T-cell (primary cell): ENCODE data around the gene OSBPL3. TPM values are rescaled to one million over a fixed set of nuclear protein-coding genes. Genes with fewer than 3 reads are reported as not detected.

ENCODE experiments used
- ATAC-seq, 4 experiments: fragments of 200-7000 bp in 3 of 4; fragments of 150-1000 bp in 1 of 4; cut with Tn5 transposase; replicated peaks in 1 of 4; 1 replicate in 3 of 4; 2 replicates in 1 of 4; pipeline ENCODE4 v1.10.0; 2021; ENCODE audit warnings: moderate library complexity in 3 of 4, mild to moderate bottlenecking in 2 of 4, moderate number of reproducible peaks in 1 of 4
- CTCF ChIA-PET, 2 donors: fragments of 300-600 bp; sonication (Branson Sonifier 250); formaldehyde crosslinking; loops; one replicate each; lab custom pipeline; 2022; ENCODE audit warnings: antibody characterized with exemption in 2 of 2; lab: Charles Lee
- POLR2A ChIA-PET, 2 donors: fragments of 300-600 bp; sonication (Branson Sonifier 250); formaldehyde crosslinking; loops; one replicate each; lab custom pipeline; 2022; ENCODE audit warnings: antibody characterized with exemption in 2 of 2; lab: Charles Lee
- DNase-seq, 35 experiments: peaks; one replicate each; pipeline versions ENCODE4 v3.0.0 to v3.0.0-alpha.2; 2013 to 2023
- H3K27ac ChIP-seq: one replicate; pipeline ENCODE4 v1.5.1; 2013; ENCODE audit warnings: low read length
- H3K27me3 ChIP-seq, 2 experiments: replicated peaks in 1 of 2; 1 replicate in 1 of 2; 2 replicates in 1 of 2; pipeline versions ENCODE4 v1.6.1 to v1.7.0; 2013; ENCODE audit warnings: low read length in 1 of 2, mixed read lengths in 1 of 2; ENCODE audit not compliant: control insufficient read depth in 2 of 2, insufficient read depth in 2 of 2; ENCODE audit errors: extremely low read depth in 1 of 2
- H3K36me3 ChIP-seq, 2 donors: 1 replicate in 1 of 2; 2 replicates in 1 of 2; pipeline versions ENCODE4 v1.6.1 to v1.7.0; 2013; ENCODE audit warnings: low read length in 1 of 2; ENCODE audit not compliant: control insufficient read depth in 2 of 2, insufficient read depth in 1 of 2; ENCODE audit errors: extremely low read depth in 1 of 2
- H3K4me1 ChIP-seq, 2 experiments: 1 replicate in 1 of 2; 2 replicates in 1 of 2; pipeline versions ENCODE4 v1.6.1 to v1.7.0; 2013; ENCODE audit warnings: low read length in 2 of 2, mixed read lengths in 1 of 2; ENCODE audit not compliant: insufficient read depth in 2 of 2, control insufficient read depth in 1 of 2; ENCODE audit errors: extremely low read depth in 1 of 2
- H3K4me3 ChIP-seq, 2 donors: 1 replicate in 1 of 2; 2 replicates in 1 of 2; pipeline versions ENCODE4 v1.5.1 to v1.7.0; 2013; ENCODE audit warnings: mild to moderate bottlenecking in 2 of 2, low read length in 1 of 2, moderate library complexity in 1 of 2; ENCODE audit not compliant: control insufficient read depth in 1 of 2; ENCODE audit errors: extremely low read depth in 1 of 2
- H3K9me3 ChIP-seq: 2 replicates; pipeline ENCODE4 v1.7.0; 2013
- H3K27ac Mint-ChIP-seq, 2 donors: one replicate each; pipeline ENCODE4 v1.8.0; 2020 to 2021; ENCODE audit warnings: mild to moderate bottlenecking in 2 of 2, mixed read lengths in 2 of 2
- H3K27me3 Mint-ChIP-seq, 2 donors: one replicate each; pipeline ENCODE4 v1.8.0; 2021 to 2022; ENCODE audit warnings: mixed read lengths in 2 of 2
- H3K36me3 Mint-ChIP-seq: one replicate; pipeline ENCODE4 v1.8.0; 2021; ENCODE audit warnings: mixed read lengths
- H3K4me1 Mint-ChIP-seq, 3 donors: one replicate each; pipeline ENCODE4 v1.8.0; 2020 to 2022; ENCODE audit warnings: mixed read lengths in 3 of 3, mild to moderate bottlenecking in 1 of 3
- H3K4me3 Mint-ChIP-seq, 3 donors: one replicate each; pipeline ENCODE4 v1.8.0; 2020 to 2022; ENCODE audit warnings: mild to moderate bottlenecking in 3 of 3, mixed read lengths in 3 of 3, moderate library complexity in 3 of 3
- H3K9me3 Mint-ChIP-seq, 3 donors: one replicate each; pipeline ENCODE4 v1.8.0; 2020 to 2022; ENCODE audit warnings: mixed read lengths in 3 of 3
- WGBS: methylation state at CpG from one replicate; pipeline ENCODE4 v1.1.5; 2013; ENCODE audit warnings: missing lambda C conversion rate; ENCODE audit not compliant: insufficient coverage; 5-methylcytosine and 5-hydroxymethylcytosine counted together
- total RNA-seq, 35 experiments: library from RNA in 6 of 35; stranded (reverse) in 6 of 35; fragments of 120-200 nt in 1 of 35; gene quantifications; one replicate each; pipeline versions ENCODE4 v1.2.1 to v1.2.4 and lab custom pipeline; 2013 to 2026

Gene OSBPL3
- total RNA-seq, 5 donors from 2014 or later (not counting 1 experiment from before 2014, with no cell fraction given) = 30.2 to 62.7 (median 54.7) TPM

GRCh38 chr7:24788961-24789576 is 190.9 kb downstream of the OSBPL3 start:
- WGBS = 100% methylated on average over 5 of the region's 10 CpGs
- H3K36me3 Mint-ChIP-seq = peaks cover 7% of the 10 kb centered on the region
- H3K9me3 Mint-ChIP-seq = peaks cover 0 to 1% (median 0%) of the 10 kb centered on the region in 3 donors
- no peaks in the 10 kb centered on the region for H3K36me3 ChIP-seq
- no peak for ATAC-seq
- ChIA-PET CTCF (no interaction called here), POLR2A (no interaction called here)
- H3K4me1 ChIP-seq = peaks cover 0 to under 1% of the 10 kb centered on the region in 2 experiments
- no peak for DNase-seq
- no peak overlapping the region for H3K27ac ChIP-seq
- peaks cover 4% of the 10 kb centered on the region in 3 donors for H3K4me1 Mint-ChIP-seq
- H3K4me3 Mint-ChIP-seq = no peak overlapping the region
- no peaks in the 10 kb centered on the region for H3K9me3 ChIP-seq
- no peaks in the 10 kb centered on the region for H3K27me3 ChIP-seq
- no peaks in the 10 kb centered on the region for H3K27me3 Mint-ChIP-seq
- no peak overlapping the region for H3K4me3 ChIP-seq
- H3K27ac Mint-ChIP-seq = no peak overlapping the region

GRCh38 chr7:24788075-24788474 is 191.9 kb downstream of the OSBPL3 start:
- H3K36me3 Mint-ChIP-seq = peaks cover 15% of the 10 kb centered on the region
- 98% methylated on average over 7 of the region's 9 CpGs for WGBS
- H3K4me3 ChIP-seq = no peak overlapping the region

GRCh38 chr7:24786941-24787340 is 193.0 kb downstream of the OSBPL3 start:
- no peaks in the 10 kb centered on the region for H3K4me1 Mint-ChIP-seq
- no peak overlapping the region for H3K27ac Mint-ChIP-seq
- ChIA-PET POLR2A (no interaction called here), CTCF (no interaction called here)
- Histone ChIP-seq H3K4me3 (no peak overlapping the region), H3K9me3 (no peaks in the 10 kb centered on the region), H3K27me3 (no peaks in the 10 kb centered on the region), H3K36me3 (no peaks in the 10 kb centered on the region), H3K4me1 (no peaks in the 10 kb centered on the region), H3K27ac (no peak overlapping the region)
- no peak for ATAC-seq
- DNase-seq = peak in 2 of 35 experiments; percentile 3 to 12
- WGBS = 65% methylated on average over 3 of the region's 5 CpGs
- H3K9me3 Mint-ChIP-seq = peaks cover 0 to 15% (median 4%) of the 10 kb centered on the region in 3 donors
- peaks cover 14% of the 10 kb centered on the region for H3K36me3 Mint-ChIP-seq
- H3K4me3 Mint-ChIP-seq = no peak overlapping the region
- H3K27me3 Mint-ChIP-seq = no peaks in the 10 kb centered on the region

More at GRCh38 chr7:24788075-24788474, 191.9 kb downstream of the OSBPL3 start:
- no peaks in the 10 kb centered on the region for H3K27me3 Mint-ChIP-seq
- DNase-seq (no peak), ATAC-seq (no peak)
- no peaks in the 10 kb centered on the region for H3K4me1 Mint-ChIP-seq
- H3K9me3 Mint-ChIP-seq = peaks cover 0 to 11% (median 4%) of the 10 kb centered on the region in 3 donors
- Histone ChIP-seq H3K4me1 (no peaks in the 10 kb centered on the region), H3K36me3 (no peaks in the 10 kb centered on the region), H3K27ac (no peak overlapping the region), H3K27me3 (no peaks in the 10 kb centered on the region), H3K9me3 (no peaks in the 10 kb centered on the region)
- ChIA-PET POLR2A (no interaction called here), CTCF (no interaction called here)
- H3K4me3 Mint-ChIP-seq = no peak overlapping the region
- no peak overlapping the region for H3K27ac Mint-ChIP-seq

- WGBS = 80% methylated on average over 1 of the region's 4 CpGs
- Mint-ChIP-seq H3K9me3 (peaks cover 0 to 15% (median 4%) of the 10 kb centered on the region in 3 donors), H3K27me3 (no peaks in the 10 kb centered on the region), H3K4me3 (no peak overlapping the region), H3K36me3 (peaks cover 14% of the 10 kb centered on the region), H3K4me1 (no peaks in the 10 kb centered on the region), H3K27ac (no peak overlapping the region)
- Histone ChIP-seq H3K36me3 (no peaks in the 10 kb centered on the region), H3K9me3 (no peaks in the 10 kb centered on the region), H3K4me1 (no peaks in the 10 kb centered on the region), H3K27ac (no peak overlapping the region), H3K4me3 (no peak overlapping the region), H3K27me3 (no peaks in the 10 kb centered on the region)
- CTCF ChIA-PET = no interaction called here
- ATAC-seq (no peak), DNase-seq (no peak)
- POLR2A ChIA-PET = no interaction called here
Measured at GRCh38 chr7:24786306-24786705, 193.7 kb downstream of the OSBPL3 start.

- ChIA-PET POLR2A (no interaction called here), CTCF (no interaction called here)
- ATAC-seq (no peak), DNase-seq (no peak)
- no peaks in the 10 kb centered on the region for H3K9me3 ChIP-seq
- no peaks in the 10 kb centered on the region for H3K4me1 Mint-ChIP-seq
- no peak overlapping the region for H3K27ac Mint-ChIP-seq
- H3K27me3 Mint-ChIP-seq = no peaks in the 10 kb centered on the region
- no peak overlapping the region for H3K27ac ChIP-seq
- H3K4me1 ChIP-seq = no peaks in the 10 kb centered on the region
- 100% methylated on average over 4 of the region's 5 CpGs for WGBS
- H3K27me3 ChIP-seq = no peaks in the 10 kb centered on the region
- peaks cover 14% of the 10 kb centered on the region for H3K36me3 Mint-ChIP-seq
- H3K4me3 Mint-ChIP-seq = no peak overlapping the region
- no peak overlapping the region for H3K4me3 ChIP-seq
- no peaks in the 10 kb centered on the region for H3K36me3 ChIP-seq
- peaks cover 0 to 15% (median 4%) of the 10 kb centered on the region in 3 donors for H3K9me3 Mint-ChIP-seq
Measured at GRCh38 chr7:24784277-24784676, 195.7 kb downstream of the OSBPL3 start.

GRCh38 chr7:24783698-24784097 is 196.3 kb downstream of the OSBPL3 start:
- ATAC-seq (no peak), DNase-seq (no peak)
- WGBS = 95% methylated on average over 2 of the region's 2 CpGs
- no peaks in the 10 kb centered on the region for H3K4me1 Mint-ChIP-seq
- peaks cover 14% of the 10 kb centered on the region for H3K36me3 Mint-ChIP-seq
- no peak overlapping the region for H3K4me3 Mint-ChIP-seq
- H3K27ac Mint-ChIP-seq = no peak overlapping the region
- ChIA-PET CTCF (interaction anchor here in 1 of 2 donors (0.6 kb wide), 1 partner anchor 39 kb away, joined by 3 read pairs; no protein-coding TSS in a partner anchor), POLR2A (no interaction called here)
- no peak overlapping the region for H3K27ac ChIP-seq
- no peaks in the 10 kb centered on the region for H3K27me3 Mint-ChIP-seq
- H3K36me3 ChIP-seq = no peaks in the 10 kb centered on the region
- H3K9me3 ChIP-seq = no peaks in the 10 kb centered on the region
- H3K4me3 ChIP-seq = no peak overlapping the region
- H3K9me3 Mint-ChIP-seq = peaks cover 0 to 15% (median 4%) of the 10 kb centered on the region in 3 donors
- H3K4me1 ChIP-seq = no peaks in the 10 kb centered on the region
- no peaks in the 10 kb centered on the region for H3K27me3 ChIP-seq
